Stimulated activated CD4-positive, alpha-beta T cell treated with anti-CD3 and anti-CD28 coated beads, Interleukin-12 subunit alpha, Interleukin-12 subunit beta, amount 100 ng/mL, for 48 hours (primary cell): ENCODE data around the gene PDP2.

Experiments used
- DNase-seq, 3 donors: peaks; one replicate each; pipeline ENCODE4 v3.0.0-alpha.2; 2020; ENCODE audit warnings: low read depth in 2 of 3, low spot score in 1 of 3

The PDP2 gene

GRCh38 chr16:66935314-66936011 lies 55.1 kb downstream of the PDP2 start, which contains the start of gene CES2:
Gene CES2 (plus strand): TSS chr16:66935516. CDS start chr16:66935636, 120 bp downstream.
- DNase-seq: no peak

DNA sequence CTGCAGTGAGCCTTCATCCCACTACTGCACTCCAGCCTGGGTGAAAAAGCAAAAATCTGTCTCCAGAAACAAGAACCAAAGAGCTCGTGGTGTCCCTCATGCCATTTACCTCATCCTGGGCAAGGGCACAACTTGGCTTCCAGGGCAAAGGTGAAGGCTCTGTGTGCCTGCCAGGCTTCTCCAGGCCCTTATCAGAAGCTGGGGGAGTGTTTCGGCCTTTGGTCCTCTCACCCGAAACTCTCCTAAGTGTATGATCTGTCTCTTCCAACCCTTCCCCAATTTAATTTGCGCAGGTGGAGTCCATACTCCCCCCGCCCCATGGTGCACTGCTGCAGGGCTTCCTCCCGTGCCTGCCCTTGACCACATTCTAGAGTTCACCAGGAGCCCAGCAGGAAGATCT lies 56.1 kb downstream of the PDP2 start:
- DNase-seq: no peak

DNA sequence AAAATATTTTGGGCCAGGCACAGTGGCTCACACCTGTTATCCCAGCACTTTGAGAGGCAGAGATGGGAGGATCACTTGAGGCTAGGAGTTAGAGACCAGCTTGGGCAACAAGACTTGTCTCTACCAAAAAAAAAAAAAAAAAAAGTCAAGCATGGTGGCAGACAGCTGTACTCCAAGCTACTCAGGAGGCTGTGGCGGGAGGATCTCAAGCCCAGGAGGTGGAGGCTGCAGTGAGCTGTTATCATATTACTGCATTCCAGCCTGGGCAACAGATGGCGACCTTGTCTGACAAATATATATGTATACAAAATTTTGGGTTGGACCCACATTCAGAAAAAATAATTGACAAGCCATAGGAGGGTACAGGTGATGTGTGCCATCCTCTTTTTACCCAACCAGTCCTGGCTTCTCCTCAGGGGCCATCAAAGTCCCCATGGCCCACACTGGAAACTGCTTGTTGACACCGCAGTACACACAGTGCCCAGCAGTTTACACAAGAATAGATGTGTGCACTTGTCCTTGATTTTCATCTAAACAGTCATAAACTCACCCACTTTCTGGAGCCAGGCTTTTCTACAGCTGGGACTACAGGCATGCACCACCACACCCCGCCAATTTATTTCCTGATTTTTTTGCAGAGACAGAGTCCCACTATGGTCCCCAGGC lies 56.7 kb downstream of the PDP2 start:
- DNase-seq: no peak

DNA sequence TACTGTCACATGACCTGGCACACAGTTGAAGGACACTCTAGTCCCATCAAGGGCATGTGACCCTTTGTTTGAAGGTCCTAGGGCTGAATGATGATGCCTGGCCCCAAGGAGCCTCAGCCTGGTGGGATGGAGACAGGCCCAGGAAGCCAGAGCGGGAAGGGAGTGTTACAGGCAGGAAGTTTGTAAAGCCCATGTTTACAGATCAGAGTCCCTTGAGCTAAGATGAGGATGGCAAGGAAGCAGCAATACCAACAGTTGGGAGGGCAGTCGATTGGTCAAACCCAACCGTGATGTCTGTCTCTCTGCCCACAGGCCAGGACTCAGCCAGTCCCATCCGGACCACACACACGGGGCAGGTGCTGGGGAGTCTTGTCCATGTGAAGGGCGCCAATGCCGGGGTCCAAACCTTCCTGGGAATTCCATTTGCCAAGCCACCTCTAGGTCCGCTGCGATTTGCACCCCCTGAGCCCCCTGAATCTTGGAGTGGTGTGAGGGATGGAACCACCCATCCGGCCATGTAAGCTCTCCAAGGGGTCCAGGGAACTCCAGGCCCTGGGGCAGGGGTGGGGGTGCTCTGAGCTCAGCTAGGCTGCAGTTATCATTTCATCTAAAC lies 57.5 kb downstream of the PDP2 start:
- no peak for DNase-seq

DNA sequence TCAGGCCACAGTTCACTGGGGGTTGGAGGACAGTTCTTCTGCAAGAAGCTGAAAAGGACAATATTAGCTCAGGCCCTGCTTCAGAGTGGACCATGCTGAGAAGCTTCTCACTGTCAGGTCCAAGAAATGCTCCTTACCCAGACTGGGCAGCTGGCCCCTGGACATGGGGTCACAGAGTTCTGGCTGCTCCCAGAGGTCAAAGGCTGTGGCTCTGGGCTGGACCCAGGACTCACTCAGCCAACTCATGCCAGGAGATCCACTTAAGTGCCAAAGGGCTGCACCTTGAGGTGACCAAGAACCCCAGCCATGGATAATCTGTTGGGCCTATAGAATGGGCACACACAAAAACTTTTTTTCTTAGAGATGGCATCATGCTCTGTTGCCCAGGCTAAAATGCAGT lies 59.1 kb downstream of the PDP2 start:
- DNase-seq: no peak

- no peak for DNase-seq
These were observed 59.9 kb downstream of the PDP2 start for GRCh38 chr16:66940236-66940635.
